HG03175 (cell line): ENCODE data around the gene GOT2.
A peak's percentile ranks its signal among the peaks of the same experiment; 100 is the strongest.
"Not testable (repeated sequence)": the region's sequence is repeated elsewhere in the genome, so short reads cannot be mapped to it uniquely, and the experiment has no call there.

Experiments
- ATAC-seq: cut with Tn5 transposase; IDR thresholded peaks from one replicate; pipeline ENCODE4 v1.9.1; 2021; ENCODE audit warnings: mild to moderate bottlenecking, moderate library complexity; ENCODE audit not compliant: unreplicated experiment

The GOT2 gene

DNA sequence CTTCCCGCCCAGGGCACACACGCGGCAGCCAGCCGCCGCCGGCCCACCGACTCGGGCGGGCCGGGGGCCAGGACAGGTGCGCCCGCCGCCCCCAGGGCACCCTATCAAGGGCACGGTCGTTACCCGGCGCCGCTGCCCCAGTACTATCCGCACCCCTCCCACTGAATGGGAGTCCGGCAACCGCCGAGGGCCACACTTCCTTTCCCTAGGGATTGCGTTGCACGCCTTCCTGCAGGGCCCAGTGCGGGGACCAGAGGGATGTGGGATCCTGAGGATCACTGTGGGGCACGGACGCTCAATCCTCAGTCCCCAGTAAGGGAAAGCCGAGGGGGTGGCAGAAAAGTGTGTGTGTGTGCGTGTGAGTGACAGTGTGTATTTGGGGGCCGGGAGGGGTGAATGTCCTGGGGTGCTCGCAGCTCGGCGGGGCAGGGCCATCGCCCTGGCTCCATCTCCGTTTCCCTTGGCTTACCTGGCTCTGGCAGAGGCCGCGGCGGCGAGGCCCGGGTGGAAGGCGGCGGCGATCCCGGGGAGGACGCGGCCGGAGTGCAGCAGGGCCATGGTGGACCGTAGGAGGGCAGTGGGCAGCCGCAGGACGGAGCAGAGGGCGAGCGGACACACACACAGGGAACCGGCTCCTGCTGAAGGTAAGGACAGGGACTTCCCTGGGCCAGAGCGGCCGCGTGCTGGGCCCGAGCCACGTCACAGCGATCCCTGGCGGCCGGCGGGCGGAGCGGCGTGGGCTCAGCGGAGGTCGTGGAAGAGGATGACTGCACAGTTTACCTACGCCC is at the start of gene GOT2:
GOT2 (minus strand) TSS at position 646 of the 788 bp plus-strand sequence; CDS start at position 558, 88 bp downstream.
- ATAC-seq = peak; percentile 93

DNA sequence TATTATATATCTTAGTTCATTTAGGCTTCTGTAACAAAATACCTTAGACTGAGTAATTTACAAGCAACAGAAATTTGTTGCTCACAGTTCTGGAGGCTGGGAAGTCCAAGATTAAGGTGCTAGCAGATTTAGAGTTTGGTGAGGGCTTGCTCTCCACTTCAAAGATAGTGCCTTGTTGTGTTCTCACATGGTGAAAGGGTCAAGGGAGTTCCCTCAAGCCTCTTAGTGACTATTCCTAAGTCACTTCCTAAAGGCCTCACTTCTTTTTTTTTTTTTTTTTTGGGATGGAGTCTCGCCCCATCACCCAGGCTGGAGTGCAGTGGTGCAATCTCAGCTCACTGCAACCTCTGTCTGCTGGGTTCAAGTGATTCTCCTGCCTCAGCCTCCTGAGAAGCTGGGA is 45.2 kb upstream of the GOT2 start:
- not testable (repeated sequence) for ATAC-seq

DNA sequence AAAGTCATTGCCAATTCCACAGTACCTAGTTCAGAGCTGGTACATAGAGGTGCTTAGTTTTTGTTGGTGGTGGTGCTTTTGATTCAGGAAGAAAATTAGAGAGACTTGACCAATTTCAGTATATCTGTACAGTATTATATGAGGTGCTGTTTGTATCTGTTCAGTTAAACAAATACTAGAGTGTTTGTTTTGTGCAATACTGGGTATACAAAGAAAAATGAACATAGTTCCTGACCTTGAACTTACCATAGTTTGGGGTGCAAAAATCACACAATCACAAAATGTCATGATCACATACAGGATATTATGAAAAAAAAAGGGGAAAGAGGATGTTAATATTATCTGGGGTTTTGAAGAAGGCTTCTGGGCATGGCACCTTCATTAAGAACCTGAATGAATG is 39.8 kb upstream of the GOT2 start:
- no peak for ATAC-seq

GRCh38 chr16:58768145-58768544 is 34.0 kb upstream of the GOT2 start:
- ATAC-seq = no peak

- no peak for ATAC-seq
These were observed 33.5 kb upstream of the GOT2 start for GRCh38 chr16:58767581-58767980.

DNA sequence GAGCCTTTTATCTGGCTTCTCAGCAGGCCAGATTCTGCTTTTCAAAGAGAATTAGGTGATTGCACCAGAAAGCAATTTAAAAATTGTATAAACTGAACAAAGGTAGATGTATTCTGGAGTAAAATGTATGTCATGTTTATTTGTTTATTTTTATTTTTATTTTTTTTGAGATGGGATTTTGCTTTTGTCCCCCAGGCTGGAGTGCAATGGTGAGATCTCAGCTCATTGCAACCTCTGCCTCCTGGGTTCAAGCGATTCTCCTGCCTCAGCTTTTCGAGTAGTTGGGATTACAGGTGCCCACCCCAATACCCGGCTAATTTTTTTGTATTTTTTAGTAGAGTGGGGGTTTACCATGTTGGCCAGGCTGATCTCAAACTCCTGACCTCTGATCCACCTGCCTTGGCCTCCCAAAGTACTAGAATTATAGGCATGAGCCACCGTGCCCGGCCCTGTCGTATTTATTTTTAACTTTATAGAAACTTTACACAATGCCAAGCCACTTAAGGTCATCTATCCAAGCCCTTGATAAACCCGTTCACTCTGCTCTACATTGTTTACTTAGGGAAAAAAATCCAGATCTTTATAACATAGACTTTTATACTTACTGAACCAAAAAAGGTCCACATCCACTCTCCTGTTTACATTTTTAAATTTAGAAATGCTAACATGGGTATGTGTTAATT is 22.7 kb upstream of the GOT2 start:
- no peak for ATAC-seq

GRCh38 chr16:58755989-58756649 is 22.0 kb upstream of the GOT2 start:
- peak; percentile 94 for ATAC-seq

DNA sequence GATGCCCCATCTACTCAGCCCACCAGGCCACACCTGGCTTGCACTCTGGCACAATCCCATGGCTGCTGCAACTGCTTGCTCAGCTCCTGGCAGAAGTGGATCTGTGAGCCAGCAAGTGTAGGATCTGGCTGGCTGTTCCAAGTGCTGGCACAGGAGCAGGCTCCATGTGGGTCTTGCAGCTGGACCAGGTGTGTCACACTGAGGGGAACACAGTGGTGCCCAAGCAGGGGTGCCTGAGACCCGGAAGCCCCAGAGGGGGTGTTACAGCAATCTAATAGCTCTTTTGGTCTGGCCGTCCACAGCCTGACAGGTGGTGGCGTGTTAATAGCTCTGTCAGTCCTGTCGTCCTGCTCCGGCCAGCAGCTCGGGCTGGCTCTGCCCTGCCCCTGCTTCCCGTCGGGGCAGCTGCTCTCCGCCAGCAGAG is 19.6 kb upstream of the GOT2 start:
- no peak for ATAC-seq

DNA sequence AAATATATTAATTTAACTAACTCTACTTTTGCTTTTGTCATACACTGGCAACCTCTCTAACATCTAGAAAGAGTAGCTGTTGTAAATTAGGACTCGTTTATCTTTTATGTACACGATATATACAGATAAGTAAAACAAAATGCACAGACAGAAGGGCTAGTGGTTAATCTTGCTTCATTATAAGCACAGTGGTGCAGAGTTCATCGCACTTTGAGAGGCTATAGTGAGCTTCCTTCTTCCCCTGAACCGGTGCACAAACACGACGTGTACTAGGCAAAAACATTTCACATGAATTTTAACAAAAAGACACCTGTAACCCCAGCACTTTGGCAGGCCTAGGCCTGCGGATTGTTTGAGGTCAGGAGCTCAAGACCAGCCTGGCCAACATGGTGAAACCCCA is 10.4 kb upstream of the GOT2 start:
- no peak for ATAC-seq

GRCh38 chr16:58741976-58742375 is 7.9 kb upstream of the GOT2 start:
- ATAC-seq = no peak

GRCh38 chr16:58741166-58741565 is 7.0 kb upstream of the GOT2 start:
- ATAC-seq = no peak

DNA sequence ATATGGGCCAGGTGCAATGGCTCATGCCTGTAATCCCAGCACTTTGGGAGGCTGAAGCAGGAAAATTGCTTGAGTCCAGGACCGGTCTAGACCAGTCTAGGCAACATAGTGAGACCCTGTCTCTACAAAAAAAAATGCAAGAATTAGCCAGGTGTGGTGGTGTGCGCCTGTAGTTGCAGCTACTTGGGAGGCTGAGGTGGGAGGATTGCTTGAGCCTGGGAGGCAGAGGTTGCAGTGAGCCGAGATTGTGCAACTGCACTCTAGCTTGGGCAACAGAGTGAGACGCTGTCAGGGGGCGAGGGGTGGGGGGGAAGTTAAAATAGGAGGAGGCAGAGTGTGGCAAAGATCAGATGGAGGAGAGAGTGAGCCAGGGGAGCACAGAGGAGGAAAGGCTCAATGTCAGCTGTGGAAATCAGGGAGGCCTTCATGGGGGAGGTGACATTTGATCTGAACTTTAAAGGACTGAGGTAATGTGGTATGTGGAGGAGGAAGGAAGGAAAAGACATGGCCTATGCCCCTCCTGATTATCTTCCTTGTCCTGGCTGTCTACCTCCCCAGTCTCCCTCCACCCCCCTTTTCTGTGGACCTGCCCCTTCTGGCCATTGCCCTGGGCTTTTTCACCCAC is 4.7 kb upstream of the GOT2 start:
- no peak for ATAC-seq

DNA sequence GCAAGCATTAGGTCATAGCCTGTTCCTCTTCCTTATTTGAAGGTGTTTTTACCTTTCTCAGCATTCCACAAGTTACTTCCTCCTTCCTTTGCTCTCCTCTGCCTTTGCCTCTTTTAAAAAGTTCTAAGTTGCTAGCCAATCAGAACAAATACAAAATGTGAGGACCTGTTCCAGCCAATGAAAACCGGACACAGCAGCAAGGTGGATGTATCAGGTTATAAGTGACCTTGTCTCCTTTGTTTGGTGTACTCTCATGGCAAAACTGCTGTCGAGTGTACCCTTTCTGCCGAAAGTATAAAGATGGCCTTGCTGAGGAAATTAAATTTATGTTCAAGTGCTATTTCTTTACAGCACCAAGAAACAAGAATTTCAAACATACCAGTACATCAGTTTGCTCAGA is 2.2 kb upstream of the GOT2 start:
- not testable (repeated sequence) for ATAC-seq

- ATAC-seq = no peak
These were observed 307 bp upstream of the GOT2 start for GRCh38 chr16:58734459-58734787.

DNA sequence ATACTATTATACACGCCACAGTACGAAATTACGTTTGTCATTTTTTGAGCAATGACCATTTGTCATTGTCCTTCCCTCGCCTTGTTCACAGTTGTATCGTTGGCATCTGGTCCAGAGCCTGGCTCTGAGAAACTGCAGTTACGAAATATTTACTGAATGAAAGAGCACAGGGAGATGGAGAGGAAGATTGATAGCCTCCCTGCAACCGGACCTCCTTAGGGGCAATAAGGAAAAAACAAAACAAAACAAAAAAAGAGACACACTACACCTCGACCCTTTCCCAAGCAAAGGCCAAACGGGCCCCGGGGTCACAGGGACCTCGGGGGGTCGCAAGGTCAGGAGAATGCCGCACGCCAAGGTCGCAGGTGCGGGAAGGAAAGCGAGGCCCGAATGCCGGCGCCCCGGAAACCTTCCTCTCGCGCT is 857 bp downstream of the GOT2 start:
- ATAC-seq = no peak

DNA sequence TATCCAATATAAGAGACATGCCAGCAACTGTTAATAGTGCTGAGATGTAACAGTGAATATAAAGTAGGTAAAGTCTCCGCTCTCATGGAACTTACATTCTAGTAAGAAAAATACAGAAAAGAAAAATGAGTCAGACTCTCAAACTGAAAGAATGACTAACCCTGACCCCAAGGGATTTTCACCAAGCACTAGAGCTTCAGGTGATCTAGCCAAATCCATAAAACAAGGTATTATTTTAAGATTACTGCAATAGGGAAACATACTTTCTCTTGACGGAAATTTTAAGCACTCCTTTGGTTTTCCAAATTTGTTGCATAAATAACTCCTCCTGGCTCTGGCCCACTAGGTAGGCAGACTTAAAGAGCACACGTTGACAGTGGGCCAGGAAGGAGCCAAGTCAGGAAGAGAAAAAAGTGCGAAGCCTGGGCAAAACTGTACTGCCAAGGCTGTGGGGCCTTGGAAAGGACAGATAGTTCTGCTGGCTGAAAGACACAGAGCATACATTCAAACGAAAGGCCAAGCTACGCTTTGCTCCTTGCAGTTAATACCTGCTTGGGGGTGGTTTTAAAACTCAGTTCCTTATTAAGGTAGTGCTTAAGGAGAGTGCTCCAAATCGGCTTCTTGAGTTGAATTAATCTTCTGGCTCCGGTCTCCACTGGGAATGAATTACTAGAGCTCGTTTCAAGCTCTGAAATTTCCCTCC is 1.4 kb downstream of the GOT2 start:
- peak; percentile 38 for ATAC-seq

DNA sequence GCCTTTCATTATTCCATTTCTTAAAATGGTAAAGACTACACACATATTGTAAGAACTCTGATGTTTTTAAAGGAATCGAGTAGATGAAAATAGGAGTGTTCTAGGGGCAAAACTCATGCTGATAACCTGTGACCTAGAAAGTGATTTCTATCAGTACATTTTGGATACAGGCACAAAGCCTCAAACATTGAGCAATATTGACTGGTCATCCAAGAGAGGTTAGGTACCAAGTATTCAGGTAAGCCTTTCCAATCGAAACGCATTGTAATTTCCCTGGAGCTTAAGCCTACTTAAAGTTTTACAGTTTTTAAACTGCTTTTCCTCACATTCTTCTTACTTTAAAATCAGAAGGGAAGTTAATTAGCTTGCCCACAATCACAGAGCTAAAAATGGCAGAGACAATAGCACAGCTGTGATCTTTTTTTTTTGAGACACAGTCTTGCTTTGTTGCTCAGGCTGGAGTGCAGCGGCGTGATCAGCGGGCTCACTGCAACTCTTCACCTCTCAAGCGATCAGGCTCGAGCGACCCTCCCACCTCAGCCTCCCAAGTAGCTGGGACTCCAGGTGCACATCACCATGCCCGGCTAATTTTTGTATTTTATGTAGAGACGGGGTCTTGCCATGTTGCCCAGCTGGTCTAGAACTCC is 3.3 kb downstream of the GOT2 start:
- ATAC-seq = no peak

GRCh38 chr16:58727796-58728568 is 6.1 kb downstream of the GOT2 start:
- no peak for ATAC-seq

GRCh38 chr16:58727028-58727781 is 6.9 kb downstream of the GOT2 start:
- no peak for ATAC-seq
